Germinal center (tissue), 1 donor: ENCODE results near the gene ZFP36L1.

Experiments
- DNase-seq: peaks from one replicate; pipeline ENCODE4 v3.0.0; 2012; ENCODE audit warnings: mixed read lengths, low spot score

The ZFP36L1 gene

GRCh38 chr14:68816183-68816942 lies 23.5 kb upstream of the ZFP36L1 start:
- DNase-seq, result peak; percentile 92

- peak; percentile 33 for DNase-seq
Measured at GRCh38 chr14:68815298-68816182, 22.7 kb upstream of the ZFP36L1 start.

GRCh38 chr14:68814539-68815297 lies 21.9 kb upstream of the ZFP36L1 start:
- peak; percentile 79 for DNase-seq

GRCh38 chr14:68814238-68814538 lies 21.3 kb upstream of the ZFP36L1 start:
- DNase-seq, result no peak

DNA sequence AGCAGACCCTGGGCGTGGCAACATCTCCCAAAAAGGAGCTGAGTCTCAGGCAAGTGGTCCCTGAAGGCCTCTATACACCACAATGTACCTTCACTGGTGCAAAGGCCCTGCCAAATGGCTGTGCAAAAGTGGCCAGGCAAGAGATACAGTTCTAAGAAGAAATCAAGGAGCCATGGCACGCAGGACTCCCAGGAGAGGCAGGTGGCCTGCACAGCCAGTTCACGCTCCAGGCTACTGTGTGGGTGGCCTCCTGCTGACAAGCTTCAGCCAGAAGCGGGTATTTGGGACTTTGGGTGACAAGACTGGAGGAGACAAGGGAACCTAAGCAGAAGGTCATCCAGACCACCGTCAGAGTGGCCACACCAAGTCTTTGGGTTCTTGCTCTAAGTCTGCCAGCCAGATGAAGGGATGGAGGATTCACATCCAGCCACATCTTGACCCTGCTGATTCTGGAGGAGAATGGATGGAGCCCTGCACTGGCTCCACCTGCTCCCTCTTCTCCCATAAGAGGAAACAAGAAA lies 20.5 kb upstream of the ZFP36L1 start:
- peak; percentile 16 for DNase-seq

DNA sequence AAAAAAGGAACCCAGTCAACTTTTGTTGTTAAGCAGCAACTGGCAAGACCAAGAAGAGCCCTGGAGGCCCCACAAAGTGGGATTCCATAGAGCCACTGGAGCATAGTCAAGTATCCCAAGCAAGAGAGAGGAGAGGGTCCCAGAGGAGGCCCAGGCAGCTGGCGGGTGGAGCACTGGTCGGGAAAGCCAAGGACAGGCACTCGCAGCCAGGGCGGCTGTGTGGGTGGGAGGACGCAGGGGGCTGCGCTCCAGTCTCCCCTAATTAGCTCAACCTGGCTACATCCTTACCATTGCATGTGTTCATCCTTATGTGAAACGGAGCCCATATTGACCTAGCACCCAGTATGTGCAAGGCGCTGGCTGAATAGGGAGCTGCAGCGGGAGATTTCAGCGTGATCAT lies 18.3 kb upstream of the ZFP36L1 start:
- no peak for DNase-seq

GRCh38 chr14:68810173-68811153 lies 17.6 kb upstream of the ZFP36L1 start:
- peak; percentile 0 for DNase-seq

DNA sequence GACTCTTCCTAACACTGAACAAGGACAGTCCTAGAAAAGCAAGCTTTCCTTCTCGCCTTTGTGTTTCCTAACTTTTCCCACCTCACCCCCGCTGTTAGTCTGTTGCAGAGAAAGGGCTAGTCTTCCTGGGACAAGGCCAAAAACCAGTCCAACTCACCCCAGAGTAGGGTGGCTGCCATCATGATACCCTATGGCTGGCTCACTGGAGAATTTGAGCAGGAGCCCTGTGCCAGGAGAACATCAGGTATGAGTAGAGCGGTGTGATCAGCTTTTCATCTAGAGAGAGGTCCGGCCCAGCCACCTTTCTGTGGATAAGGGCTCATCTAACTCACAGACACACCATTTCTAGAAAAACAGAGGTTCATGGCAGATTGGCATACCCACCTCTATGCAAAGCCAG lies 16.7 kb upstream of the ZFP36L1 start:
- DNase-seq, result peak; percentile 0

DNA sequence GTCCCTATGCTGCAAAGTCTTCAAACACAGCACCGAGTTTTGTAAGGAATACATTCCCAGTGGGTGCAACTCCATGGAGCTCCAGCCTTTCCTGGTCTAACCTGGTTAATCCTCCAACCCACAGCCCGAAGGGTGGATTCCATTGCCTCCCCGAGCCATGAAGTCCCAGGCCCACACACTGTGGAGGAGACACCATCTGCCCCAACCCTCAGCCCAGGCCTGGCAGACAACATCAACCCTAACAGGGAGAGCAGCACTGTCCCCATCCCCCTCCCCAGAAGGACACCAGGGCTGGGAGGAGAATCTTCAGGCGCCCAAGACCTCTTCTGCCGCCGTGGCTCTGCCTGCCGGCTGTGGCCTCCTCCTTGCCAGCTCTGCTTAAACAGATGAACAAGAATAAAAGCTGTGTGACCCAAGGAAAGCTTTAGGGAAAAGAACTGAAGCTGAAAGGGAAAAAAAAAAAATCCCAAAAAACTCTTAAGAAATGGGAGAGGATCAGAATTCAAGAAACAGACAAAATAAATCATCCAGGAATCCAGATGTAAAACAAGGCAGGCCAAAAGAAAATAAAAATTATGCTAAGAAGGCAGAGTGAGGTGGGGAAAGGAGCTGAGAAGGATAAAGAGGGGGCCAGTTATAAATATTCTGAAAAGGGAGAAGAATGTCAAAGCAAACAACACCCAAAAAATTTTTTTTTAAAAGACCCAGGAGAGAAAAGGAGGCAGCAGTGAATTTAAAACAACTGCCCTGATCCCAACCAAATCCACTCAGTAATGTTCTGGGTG lies 16.0 kb upstream of the ZFP36L1 start:
- DNase-seq, result peak; percentile 0

DNA sequence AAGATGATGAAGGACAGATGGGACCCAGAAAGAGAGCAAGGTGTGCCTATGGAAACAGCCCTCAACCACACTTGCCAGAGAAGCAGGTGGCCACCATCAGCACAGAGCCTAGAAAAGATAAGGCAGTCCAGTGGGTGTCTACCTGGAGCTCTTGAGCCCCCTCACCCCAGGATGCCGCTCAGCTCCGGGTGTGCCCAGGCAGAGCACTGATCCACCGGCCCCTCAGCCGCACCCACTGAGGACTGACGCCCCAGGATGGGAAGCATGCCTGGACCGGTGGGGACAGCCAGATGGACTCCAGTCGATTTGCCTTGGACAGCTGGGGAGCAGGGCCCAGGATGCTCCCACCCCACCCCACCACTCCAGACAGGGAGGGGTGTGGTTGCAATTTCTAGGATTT lies 15.1 kb upstream of the ZFP36L1 start:
- DNase-seq, result no peak

DNA sequence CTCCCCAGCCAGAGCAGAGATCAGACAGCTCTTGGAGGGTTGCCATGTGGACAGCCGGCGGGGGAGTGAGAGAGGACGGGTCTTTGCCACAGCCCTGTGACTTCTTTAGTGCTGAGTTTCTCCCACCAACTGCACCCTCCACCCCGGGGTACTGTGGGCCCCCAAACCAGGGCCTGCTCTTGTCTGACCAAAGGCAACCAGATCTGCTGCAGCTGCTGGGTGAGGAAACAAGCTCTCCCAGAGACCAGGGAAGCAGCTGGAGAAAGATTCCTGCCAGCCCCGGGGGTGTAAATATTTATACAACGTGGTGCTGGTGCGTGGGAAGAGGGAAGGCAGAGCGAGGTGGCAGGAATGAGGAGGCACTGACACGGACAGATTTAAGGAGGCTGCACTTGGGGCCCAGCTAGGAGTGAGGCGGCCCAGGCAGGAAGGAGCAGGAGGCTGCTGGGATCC lies 14.3 kb upstream of the ZFP36L1 start:
- peak; percentile 63 for DNase-seq

GRCh38 chr14:68806526-68807147 lies 13.8 kb upstream of the ZFP36L1 start:
- DNase-seq, result peak; percentile 83

- DNase-seq, result peak; percentile 5
Measured at GRCh38 chr14:68805414-68805813, 12.5 kb upstream of the ZFP36L1 start.

GRCh38 chr14:68801631-68802030 lies 8.8 kb upstream of the ZFP36L1 start:
- DNase-seq, result no peak

GRCh38 chr14:68800953-68801352 lies 8.1 kb upstream of the ZFP36L1 start:
- DNase-seq, result no peak

DNA sequence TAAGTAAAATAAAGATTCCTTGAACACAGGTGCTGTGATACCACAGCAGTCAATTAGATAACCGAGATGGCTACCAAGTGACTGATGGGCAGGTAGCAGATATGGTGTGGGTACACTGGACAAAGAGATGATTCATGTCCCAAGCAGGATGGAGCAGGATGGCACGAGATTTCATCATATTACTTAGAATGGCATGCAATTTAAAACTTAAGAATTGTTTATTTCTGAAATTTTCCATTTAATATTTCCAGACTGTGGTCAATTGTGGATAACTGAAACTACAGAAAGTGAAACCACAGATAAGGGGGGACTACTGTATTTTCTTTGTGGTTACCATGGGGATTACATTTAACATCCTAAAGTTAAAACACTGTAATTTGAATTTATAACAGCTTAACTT lies 7.5 kb upstream of the ZFP36L1 start:
- DNase-seq, result no peak

- no peak for DNase-seq
Measured at GRCh38 chr14:68798621-68799020, 5.8 kb upstream of the ZFP36L1 start.

GRCh38 chr14:68797121-68797670 lies 4.3 kb upstream of the ZFP36L1 start:
- DNase-seq, result no peak

- DNase-seq, result no peak
Measured at GRCh38 chr14:68796418-68797101, 3.7 kb upstream of the ZFP36L1 start.
